A549 treated with CpdA at 1 μM for 4 hours (cell line): ENCODE measurements around the gene OR4A47. TPM values are rescaled to one million over a fixed set of nuclear protein-coding genes. Genes with fewer than 3 reads are reported as not detected.

Experiments used
- total RNA-seq: library from RNA; stranded (reverse); fragments of 200-300 nt; extraction: Qiagen RNA extraction; gene quantifications from 5 replicates; pipeline ENCODE4 v1.2.3, GENCODE V29; 2022; ENCODE audit warnings: low read depth

OR4A47 gene
- not detected in 5 replicates for total RNA-seq

GRCh38 chr11:48488493-48488892 is at the start of gene OR4A47:
Gene OR4A47 (plus strand): TSS chr11:48488793. CDS start chr11:48488793, 0 bp downstream.

Other genes starting within 250 kb of the OR4A47 start
- gene OR4X2, start 243.7 kb upstream of the OR4A47 start, total RNA-seq, result not detected in 5 replicates
- gene OR4X1, start 224.9 kb upstream of the OR4A47 start, total RNA-seq, result not detected in 5 replicates
- not detected in 5 replicates for gene OR4S1, start 182.6 kb upstream of the OR4A47 start, total RNA-seq
- not detected in 5 replicates for gene OR4C3, start 163.9 kb upstream of the OR4A47 start, total RNA-seq
- not detected in 5 replicates for gene OR4C5, start 122.3 kb upstream of the OR4A47 start, total RNA-seq